Peyer's patch (tissue), 4 donors: Measurements from ENCODE around the gene KCNK4.

ENCODE experiments used
- POLR2A ChIP-seq, 2 donors: fragments of 450-650 bp; IDR thresholded peaks; one replicate each; pipeline ENCODE4 v1.5.1; 2017; ENCODE audit warnings: antibody characterized with exemption in 2 of 2, mild to moderate bottlenecking in 2 of 2, moderate library complexity in 2 of 2
- TF ChIP-seq, protein P1 (sequence below), 6 experiments: fragments of 450-650 bp in 4 of 6; fragments of 200-600 bp in 2 of 6; sonication (generic) in 1 of 6; IDR thresholded peaks; one replicate each; pipeline ENCODE4 v1.5.1; 2017 to 2019; ENCODE audit warnings: antibody characterized with exemption in 6 of 6, mild to moderate bottlenecking in 3 of 6, moderate library complexity in 1 of 6

DNA sequence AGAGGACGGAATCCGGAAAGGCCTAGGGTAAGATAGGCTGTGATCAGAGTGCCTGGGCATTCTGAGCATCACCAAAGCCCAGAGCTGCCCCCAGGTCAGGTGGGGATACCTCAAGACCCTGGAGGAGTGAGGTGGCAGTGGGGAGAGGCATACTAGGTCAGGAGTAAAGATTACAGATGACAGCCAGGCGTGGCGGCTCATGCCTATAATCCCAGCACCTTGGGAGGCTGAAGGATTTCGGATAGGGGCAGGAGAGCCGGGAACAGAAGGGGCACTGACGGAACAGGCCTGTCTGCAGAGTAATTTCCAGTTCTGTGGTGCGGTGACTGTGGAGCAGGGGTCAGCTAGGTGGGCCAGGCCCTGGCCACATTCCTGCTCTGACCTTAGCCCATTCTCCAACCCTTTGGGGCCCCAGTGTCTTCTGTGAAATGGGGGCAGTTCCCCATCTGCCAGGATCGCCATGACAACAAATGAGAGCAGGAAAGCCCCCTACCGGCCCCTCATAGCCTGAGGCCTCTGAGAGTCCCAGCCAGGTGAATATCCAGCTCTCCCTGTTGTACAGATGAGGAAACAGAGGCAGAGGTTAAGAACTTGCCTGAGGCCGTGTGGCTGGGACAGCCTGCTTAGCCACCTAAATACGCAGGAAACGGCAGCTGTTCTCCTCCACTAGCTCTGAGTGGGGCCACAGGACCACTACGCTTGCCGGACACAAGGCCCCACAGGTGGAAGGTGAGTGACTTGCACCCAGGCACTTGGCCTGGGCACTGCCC lies 15.9 kb upstream of the KCNK4 start:
- TF ChIP-seq, protein P1, sequence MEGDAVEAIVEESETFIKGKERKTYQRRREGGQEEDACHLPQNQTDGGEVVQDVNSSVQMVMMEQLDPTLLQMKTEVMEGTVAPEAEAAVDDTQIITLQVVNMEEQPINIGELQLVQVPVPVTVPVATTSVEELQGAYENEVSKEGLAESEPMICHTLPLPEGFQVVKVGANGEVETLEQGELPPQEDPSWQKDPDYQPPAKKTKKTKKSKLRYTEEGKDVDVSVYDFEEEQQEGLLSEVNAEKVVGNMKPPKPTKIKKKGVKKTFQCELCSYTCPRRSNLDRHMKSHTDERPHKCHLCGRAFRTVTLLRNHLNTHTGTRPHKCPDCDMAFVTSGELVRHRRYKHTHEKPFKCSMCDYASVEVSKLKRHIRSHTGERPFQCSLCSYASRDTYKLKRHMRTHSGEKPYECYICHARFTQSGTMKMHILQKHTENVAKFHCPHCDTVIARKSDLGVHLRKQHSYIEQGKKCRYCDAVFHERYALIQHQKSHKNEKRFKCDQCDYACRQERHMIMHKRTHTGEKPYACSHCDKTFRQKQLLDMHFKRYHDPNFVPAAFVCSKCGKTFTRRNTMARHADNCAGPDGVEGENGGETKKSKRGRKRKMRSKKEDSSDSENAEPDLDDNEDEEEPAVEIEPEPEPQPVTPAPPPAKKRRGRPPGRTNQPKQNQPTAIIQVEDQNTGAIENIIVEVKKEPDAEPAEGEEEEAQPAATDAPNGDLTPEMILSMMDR (IDR thresholded peaks at IDR 0.05): no peak
- no peak for TF ChIP-seq POLR2A (IDR thresholded peaks at IDR 0.05)
